IgD-negative memory B cell (primary cell): ENCODE data around the gene ERICH6B. TPM values are rescaled to one million over a fixed set of nuclear protein-coding genes. Genes with fewer than 3 reads are reported as not detected.
"Not testable (repeated sequence)": the region's sequence is repeated elsewhere in the genome, so short reads cannot be mapped to it uniquely, and the experiment has no call there.

Source experiments
- H3K27ac Mint-ChIP-seq, 3 donors: one replicate each; pipeline ENCODE4 v1.8.0; 2020 to 2022; ENCODE audit warnings: mild to moderate bottlenecking in 3 of 3, mixed read lengths in 3 of 3, moderate library complexity in 1 of 3
- H3K27me3 Mint-ChIP-seq: one replicate; pipeline ENCODE4 v1.8.0; 2021; ENCODE audit warnings: mixed read lengths
- H3K36me3 Mint-ChIP-seq: one replicate; pipeline ENCODE4 v1.8.0; 2020; ENCODE audit warnings: mild to moderate bottlenecking, mixed read lengths
- H3K4me1 Mint-ChIP-seq, 3 donors: one replicate each; pipeline ENCODE4 v1.8.0; 2020 to 2022; ENCODE audit warnings: mixed read lengths in 3 of 3, mild to moderate bottlenecking in 1 of 3
- H3K4me3 Mint-ChIP-seq, 4 donors: one replicate each; pipeline ENCODE4 v1.8.0; 2020 to 2022; ENCODE audit warnings: mild to moderate bottlenecking in 4 of 4, mixed read lengths in 4 of 4, moderate library complexity in 3 of 4
- H3K9me3 Mint-ChIP-seq, 3 donors: one replicate each; pipeline ENCODE4 v1.8.0; 2020 to 2021; ENCODE audit warnings: mixed read lengths in 3 of 3, mild to moderate bottlenecking in 1 of 3
- polyA plus RNA-seq: library from polyadenylated mRNA; unstranded; fragments of 300-500 nt; fragmentation: Illumina TruSeq; gene quantifications from one replicate; pipeline ENCODE4 v1.2.3, GENCODE V29; 2021

ERICH6B gene
- polyA plus RNA-seq: 0.45 TPM

GRCh38 chr13:45615501-45616101 is at the start of gene ERICH6B:
Gene ERICH6B, minus strand, starts transcription at chr13:45615739. Its CDS starts 18,734 bp downstream, at chr13:45597005.
- Mint-ChIP-seq H3K27me3 (peaks cover 32% of the 10 kb centered on the region), H3K4me3 (no peak within 1 kb of the TSS), H3K36me3 (peaks cover 2% of the 10 kb centered on the region), H3K4me1 (no peaks in the 10 kb centered on the region), H3K9me3 (peaks cover 2 to 4% (median 3%) of the 10 kb centered on the region in 3 donors), H3K27ac (no peak within 1 kb of the TSS)

GRCh38 chr13:45662903-45663302 is 47.4 kb upstream of the ERICH6B start:
- not testable (repeated sequence) for H3K27ac Mint-ChIP-seq, H3K36me3 Mint-ChIP-seq, H3K27me3 Mint-ChIP-seq, H3K4me3 Mint-ChIP-seq, H3K9me3 Mint-ChIP-seq, H3K4me1 Mint-ChIP-seq

GRCh38 chr13:45662162-45662561 is 46.6 kb upstream of the ERICH6B start:
- H3K4me1 Mint-ChIP-seq: no peaks in the 10 kb centered on the region
- H3K9me3 Mint-ChIP-seq: peaks cover 0 to 2% (median 1%) of the 10 kb centered on the region in 3 donors
- no peaks in the 10 kb centered on the region for H3K27me3 Mint-ChIP-seq
- H3K4me3 Mint-ChIP-seq: no peak overlapping the region
- H3K36me3 Mint-ChIP-seq: no peaks in the 10 kb centered on the region
- no peak overlapping the region for H3K27ac Mint-ChIP-seq

GRCh38 chr13:45660458-45660857 is 44.9 kb upstream of the ERICH6B start:
- H3K9me3 Mint-ChIP-seq, H3K36me3 Mint-ChIP-seq, H3K4me1 Mint-ChIP-seq, H3K27me3 Mint-ChIP-seq, H3K4me3 Mint-ChIP-seq: not testable (repeated sequence)
- H3K27ac Mint-ChIP-seq: peak overlapping the region in 1 of 3 donors; percentile 79

- H3K4me3 Mint-ChIP-seq: no peak overlapping the region
- H3K4me1 Mint-ChIP-seq: no peaks in the 10 kb centered on the region
- H3K9me3 Mint-ChIP-seq: peaks cover 0 to 2% (median 1%) of the 10 kb centered on the region in 3 donors
- H3K36me3 Mint-ChIP-seq: no peaks in the 10 kb centered on the region
- H3K27ac Mint-ChIP-seq: no peak overlapping the region
- H3K27me3 Mint-ChIP-seq: no peaks in the 10 kb centered on the region
Measured at GRCh38 chr13:45659536-45659935, 44.0 kb upstream of the ERICH6B start.

- Mint-ChIP-seq H3K4me1 (no peaks in the 10 kb centered on the region), H3K36me3 (no peaks in the 10 kb centered on the region), H3K4me3 (peak overlapping the region in 1 of 4 donors; percentile 50), H3K27me3 (no peaks in the 10 kb centered on the region), H3K27ac (no peak overlapping the region), H3K9me3 (peaks cover 0 to 2% (median 1%) of the 10 kb centered on the region in 3 donors)
Measured at GRCh38 chr13:45658586-45659235, 43.2 kb upstream of the ERICH6B start.

- Mint-ChIP-seq H3K9me3 (no peaks in the 10 kb centered on the region), H3K36me3 (no peaks in the 10 kb centered on the region), H3K4me3 (no peak overlapping the region), H3K4me1 (no peaks in the 10 kb centered on the region), H3K27me3 (no peaks in the 10 kb centered on the region), H3K27ac (no peak overlapping the region)
Measured at GRCh38 chr13:45654633-45655349, 39.3 kb upstream of the ERICH6B start.

GRCh38 chr13:45645263-45645662 is 29.7 kb upstream of the ERICH6B start:
- not testable (repeated sequence) for H3K27me3 Mint-ChIP-seq, H3K27ac Mint-ChIP-seq, H3K4me1 Mint-ChIP-seq, H3K36me3 Mint-ChIP-seq, H3K4me3 Mint-ChIP-seq, H3K9me3 Mint-ChIP-seq

GRCh38 chr13:45642159-45642558 is 26.6 kb upstream of the ERICH6B start:
- H3K4me3 Mint-ChIP-seq, H3K9me3 Mint-ChIP-seq, H3K27me3 Mint-ChIP-seq, H3K36me3 Mint-ChIP-seq, H3K4me1 Mint-ChIP-seq, H3K27ac Mint-ChIP-seq: not testable (repeated sequence)

- H3K4me1 Mint-ChIP-seq, H3K36me3 Mint-ChIP-seq, H3K27ac Mint-ChIP-seq, H3K4me3 Mint-ChIP-seq, H3K9me3 Mint-ChIP-seq: not testable (repeated sequence)
- peaks cover 17% of the 10 kb centered on the region for H3K27me3 Mint-ChIP-seq
Measured at GRCh38 chr13:45635291-45635690, 19.8 kb upstream of the ERICH6B start.

- H3K36me3 Mint-ChIP-seq: no peaks in the 10 kb centered on the region
- H3K27ac Mint-ChIP-seq: no peak overlapping the region
- H3K4me1 Mint-ChIP-seq: no peaks in the 10 kb centered on the region
- H3K4me3 Mint-ChIP-seq: no peak overlapping the region
- peaks cover 0 to 3% (median 0%) of the 10 kb centered on the region in 3 donors for H3K9me3 Mint-ChIP-seq
- H3K27me3 Mint-ChIP-seq: peaks cover 9% of the 10 kb centered on the region
Measured at GRCh38 chr13:45630791-45631190, 15.3 kb upstream of the ERICH6B start.

GRCh38 chr13:45629940-45630339 is 14.4 kb upstream of the ERICH6B start:
- no peak overlapping the region for H3K4me3 Mint-ChIP-seq

GRCh38 chr13:45628094-45628493 is 12.6 kb upstream of the ERICH6B start:
- Mint-ChIP-seq H3K27ac (no peak overlapping the region), H3K27me3 (peaks cover 15% of the 10 kb centered on the region), H3K9me3 (no peaks in the 10 kb centered on the region)

More at GRCh38 chr13:45629940-45630339, 14.4 kb upstream of the ERICH6B start:
- Mint-ChIP-seq H3K36me3 (no peaks in the 10 kb centered on the region), H3K9me3 (no peaks in the 10 kb centered on the region), H3K27me3 (peaks cover 9% of the 10 kb centered on the region), H3K27ac (no peak overlapping the region), H3K4me1 (no peaks in the 10 kb centered on the region)

GRCh38 chr13:45627656-45628055 is 12.1 kb upstream of the ERICH6B start:
- Mint-ChIP-seq H3K4me3 (no peak overlapping the region), H3K9me3 (no peaks in the 10 kb centered on the region), H3K36me3 (no peaks in the 10 kb centered on the region), H3K27ac (peak overlapping the region in 1 of 3 donors; percentile 65), H3K27me3 (peaks cover 17% of the 10 kb centered on the region), H3K4me1 (no peaks in the 10 kb centered on the region)

More at GRCh38 chr13:45628094-45628493, 12.6 kb upstream of the ERICH6B start:
- Mint-ChIP-seq H3K4me3 (no peak overlapping the region), H3K4me1 (no peaks in the 10 kb centered on the region), H3K36me3 (no peaks in the 10 kb centered on the region)

- no peak overlapping the region for H3K4me3 Mint-ChIP-seq
- no peaks in the 10 kb centered on the region for H3K4me1 Mint-ChIP-seq
- no peak overlapping the region for H3K27ac Mint-ChIP-seq
- no peaks in the 10 kb centered on the region for H3K36me3 Mint-ChIP-seq
- H3K9me3 Mint-ChIP-seq: no peaks in the 10 kb centered on the region
- peaks cover 17% of the 10 kb centered on the region for H3K27me3 Mint-ChIP-seq
Measured at GRCh38 chr13:45626731-45627374, 11.3 kb upstream of the ERICH6B start.
